ENCODE data around the gene ZNF865. TPM values are rescaled to one million over a fixed set of nuclear protein-coding genes. Genes with fewer than 3 reads are reported as not detected.
A peak's percentile ranks its signal among the peaks of the same experiment; 100 is the strongest.

The ZNF865 gene
- total RNA-seq, 4 donors from 2014 or later: 8.1 to 17.8 (median 12.3) TPM

DNA sequence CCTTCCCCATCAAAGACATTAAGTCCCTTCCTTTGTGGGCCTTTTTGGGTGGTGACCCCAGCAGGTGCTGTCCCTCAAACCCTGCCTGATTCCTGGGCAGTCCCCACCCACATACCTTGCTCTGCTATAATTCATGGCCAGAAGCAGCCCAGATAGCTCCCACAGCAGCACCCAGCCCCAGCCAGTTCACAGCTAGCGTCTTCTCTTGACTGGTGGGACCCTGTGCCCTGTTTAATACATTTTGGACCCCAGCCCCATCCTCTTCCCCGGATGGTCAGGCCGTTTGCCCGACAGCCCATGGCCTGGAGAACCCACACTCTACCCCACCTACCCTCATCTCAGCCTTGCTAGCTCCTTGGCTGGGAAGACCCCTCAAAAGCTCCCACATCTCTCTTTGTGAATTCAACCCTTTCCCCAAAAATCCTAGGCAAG, 44.7 kb downstream of the ZNF865 start:
- 83 to 85% methylated on average over 4 of the region's 4 CpGs for WGBS, 2 donors
- no peak overlapping the region for H3K4me3 ChIP-seq (ENCODE audit: low read depth, poor library complexity, severe bottlenecking)
- intact Hi-C loops (cut with DNase I; ENCODE audit: low total_unique reads): no loop called here
- DNase-seq (ENCODE audit: low spot score in 2 of 2): no peak
- no peak for TF ChIP-seq POLR2A (IDR thresholded peaks at IDR 0.05)
- TF ChIP-seq, protein P1, sequence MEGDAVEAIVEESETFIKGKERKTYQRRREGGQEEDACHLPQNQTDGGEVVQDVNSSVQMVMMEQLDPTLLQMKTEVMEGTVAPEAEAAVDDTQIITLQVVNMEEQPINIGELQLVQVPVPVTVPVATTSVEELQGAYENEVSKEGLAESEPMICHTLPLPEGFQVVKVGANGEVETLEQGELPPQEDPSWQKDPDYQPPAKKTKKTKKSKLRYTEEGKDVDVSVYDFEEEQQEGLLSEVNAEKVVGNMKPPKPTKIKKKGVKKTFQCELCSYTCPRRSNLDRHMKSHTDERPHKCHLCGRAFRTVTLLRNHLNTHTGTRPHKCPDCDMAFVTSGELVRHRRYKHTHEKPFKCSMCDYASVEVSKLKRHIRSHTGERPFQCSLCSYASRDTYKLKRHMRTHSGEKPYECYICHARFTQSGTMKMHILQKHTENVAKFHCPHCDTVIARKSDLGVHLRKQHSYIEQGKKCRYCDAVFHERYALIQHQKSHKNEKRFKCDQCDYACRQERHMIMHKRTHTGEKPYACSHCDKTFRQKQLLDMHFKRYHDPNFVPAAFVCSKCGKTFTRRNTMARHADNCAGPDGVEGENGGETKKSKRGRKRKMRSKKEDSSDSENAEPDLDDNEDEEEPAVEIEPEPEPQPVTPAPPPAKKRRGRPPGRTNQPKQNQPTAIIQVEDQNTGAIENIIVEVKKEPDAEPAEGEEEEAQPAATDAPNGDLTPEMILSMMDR (IDR thresholded peaks at IDR 0.05): no peak

DNA sequence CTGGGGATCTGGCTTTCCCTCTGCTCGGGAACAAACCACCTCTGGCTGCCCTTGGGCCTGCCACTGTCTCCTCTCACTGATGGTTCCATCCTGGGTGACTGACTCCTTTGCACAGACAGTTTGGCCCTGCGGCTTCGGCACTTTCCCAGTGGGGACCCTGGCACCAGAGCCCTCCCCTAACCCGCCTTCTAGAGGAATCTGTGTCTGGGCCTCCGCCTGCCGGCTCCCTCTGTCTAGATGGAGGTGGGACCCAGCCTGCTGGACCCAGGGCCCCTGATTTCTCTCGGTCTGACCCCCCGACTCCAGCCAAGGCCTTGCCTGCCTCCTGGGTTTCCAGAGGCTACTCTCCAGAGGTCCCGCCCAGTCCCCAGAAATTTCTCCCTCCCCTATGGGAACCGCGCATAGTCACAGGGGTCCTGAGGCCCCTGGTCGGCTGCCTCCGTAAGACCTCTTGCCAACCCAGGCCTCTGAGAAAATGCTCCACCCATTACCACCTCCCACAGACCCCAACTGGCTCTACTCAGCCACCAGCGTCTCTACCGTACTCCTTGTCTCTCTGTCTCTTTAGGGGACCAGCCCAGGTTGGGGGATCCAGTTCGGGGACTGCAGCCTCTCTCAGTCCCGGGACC, 45.3 kb downstream of the ZNF865 start:
- TF ChIP-seq, protein P1 (IDR thresholded peaks at IDR 0.05): no peak
- TF ChIP-seq POLR2A (IDR thresholded peaks at IDR 0.05): no peak
- H3K4me3 ChIP-seq (ENCODE audit: low read depth, poor library complexity, severe bottlenecking): no peak overlapping the region
- 94 to 95% methylated on average over 15 to 17 of the region's 17 CpGs for WGBS, 2 donors
- intact Hi-C loops (cut with DNase I; ENCODE audit: low total_unique reads): no loop called here
- no peak for DNase-seq (ENCODE audit: low spot score in 2 of 2)

- H3K4me3 ChIP-seq (ENCODE audit: low read depth, poor library complexity, severe bottlenecking): no peak overlapping the region
- no peak for TF ChIP-seq POLR2A (IDR thresholded peaks at IDR 0.05)
- TF ChIP-seq, protein P1 (IDR thresholded peaks at IDR 0.05): no peak
- intact Hi-C loops (cut with DNase I; ENCODE audit: low total_unique reads): no loop called here
- no peak for DNase-seq (ENCODE audit: low spot score in 2 of 2)
- 88 to 93% methylated on average over 18 of the region's 18 CpGs for WGBS, 2 donors
Measured at GRCh38 chr19:55651236-55651635, 45.8 kb downstream of the ZNF865 start.

DNA sequence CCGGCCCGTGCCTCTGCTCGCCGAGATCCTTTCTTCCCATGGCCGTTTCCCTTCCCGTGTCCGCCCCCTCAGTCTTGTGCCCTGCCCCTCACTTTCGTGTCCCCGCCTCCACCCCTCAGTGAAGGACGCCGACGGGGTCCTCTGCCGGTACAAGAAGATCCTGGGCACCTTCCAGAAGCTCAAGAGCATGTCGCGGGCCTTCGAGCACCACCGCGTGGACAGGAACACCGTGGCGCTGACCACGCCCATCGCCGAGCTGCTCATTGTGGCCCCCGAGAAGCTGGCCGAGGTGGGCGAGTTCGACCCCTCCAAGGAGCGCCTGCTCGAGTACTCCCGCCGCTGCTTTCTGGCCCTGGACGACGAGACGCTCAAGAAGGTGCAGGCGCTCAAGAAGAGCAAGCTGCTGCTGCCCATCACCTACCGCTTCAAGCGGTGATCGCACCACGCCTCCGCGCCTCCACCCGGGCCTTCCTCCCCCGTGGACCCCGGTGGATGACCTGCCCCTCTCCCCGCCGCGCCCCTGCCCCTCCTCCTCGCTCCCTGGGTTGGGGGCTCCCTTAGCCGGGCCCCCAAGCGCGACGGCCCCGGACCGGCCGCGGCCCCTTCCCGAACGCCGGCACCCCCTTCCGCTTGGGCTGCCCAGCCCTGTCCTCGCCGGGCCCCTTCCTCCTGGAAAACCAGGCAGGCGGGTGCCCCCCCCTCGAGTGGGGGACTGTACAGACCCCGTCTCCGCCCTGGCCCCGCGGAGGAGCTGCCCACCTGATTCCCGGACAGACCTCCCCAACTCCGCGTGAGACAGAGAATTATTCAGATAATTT, 47.1 kb downstream of the ZNF865 start:
- no peak for TF ChIP-seq POLR2A (IDR thresholded peaks at IDR 0.05)
- TF ChIP-seq, protein P1 (IDR thresholded peaks at IDR 0.05): no peak
- H3K4me3 ChIP-seq (ENCODE audit: low read depth, poor library complexity, severe bottlenecking): no peak overlapping the region
- intact Hi-C loops (cut with DNase I; ENCODE audit: low total_unique reads): no loop called here
- DNase-seq (ENCODE audit: low spot score in 2 of 2): no peak
- WGBS, 2 donors: 79 to 81% methylated on average over 70 of the region's 71 CpGs

DNA sequence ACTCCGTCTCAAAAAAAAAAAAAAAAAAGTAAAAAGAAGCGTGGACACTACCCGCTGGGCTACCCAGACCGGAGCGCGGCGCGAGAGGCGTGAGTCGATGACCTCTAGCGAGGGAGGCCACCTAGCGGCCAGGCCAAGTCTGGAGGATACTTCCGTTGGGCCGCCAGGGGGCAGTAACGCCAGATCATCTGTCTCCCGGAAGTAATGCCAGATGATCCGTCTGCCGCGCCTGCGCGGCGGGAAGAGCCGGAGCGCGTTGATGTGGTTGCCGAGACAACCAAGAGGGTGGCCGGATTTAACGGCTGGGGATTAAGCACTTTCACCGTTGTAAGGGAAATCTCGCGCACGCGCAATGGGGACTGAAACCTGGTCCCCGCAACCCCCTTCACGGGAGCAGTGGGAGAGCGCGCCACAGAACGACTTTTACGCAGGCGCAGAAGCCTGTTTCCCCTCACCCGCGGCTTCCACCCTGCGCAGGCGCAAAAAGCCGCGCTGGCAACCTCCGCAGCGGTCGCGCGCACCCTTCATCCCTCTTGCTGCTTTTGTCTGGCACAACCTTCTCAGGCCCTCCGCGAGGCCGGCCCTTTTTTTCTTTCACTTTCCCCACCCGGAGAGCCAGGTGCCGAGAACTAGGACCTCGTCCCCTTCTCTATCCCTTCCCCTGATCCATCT, 48.3 kb downstream of the ZNF865 start:
- peak; percentile 97 to 99 for DNase-seq (ENCODE audit: low spot score in 2 of 2)
- peak overlapping the region; percentile 30 for H3K4me3 ChIP-seq (ENCODE audit: low read depth, poor library complexity, severe bottlenecking)
- 0 to 1% methylated on average over 47 to 57 of the region's 57 CpGs for WGBS, 2 donors
- intact Hi-C loops (cut with DNase I; ENCODE audit: low total_unique reads): no loop called here
- TF ChIP-seq, protein P1 (IDR thresholded peaks at IDR 0.05): peak in 2 of 3 donors; percentile 97 to 99
- TF ChIP-seq POLR2A (IDR thresholded peaks at IDR 0.05): peak in 1 of 2 donors; percentile 85

Measured in lower leg skin (tissue), 4 donors.